SU-DHL-6 (cell line): ENCODE data around the gene SURF4.

ENCODE experiments used
- H2AFZ ChIP-seq: fragments of 200-600 bp; sonication (generic); 2 replicates; pipeline ENCODE4 v1.6.1; 2014; ENCODE audit warnings: low read depth, mild to moderate bottlenecking, moderate library complexity, mixed read lengths, antibody characterized with exemption, low read length; ENCODE audit not compliant: severe bottlenecking
- H3F3A ChIP-seq: fragments of 200-600 bp; shearing (Covaris generic); 2 replicates; pipeline ENCODE4 v1.6.0; 2016; ENCODE audit warnings: antibody characterized with exemption, mild to moderate bottlenecking; ENCODE audit not compliant: insufficient read depth
- H3K27ac ChIP-seq: fragments of 200-600 bp; sonication (generic); 2 replicates; pipeline ENCODE4 v1.5.1; 2016; ENCODE audit warnings: low read depth, mild to moderate bottlenecking, low read length, moderate library complexity, mixed read lengths
- H3K27me3 ChIP-seq: fragments of 200-600 bp; sonication (generic), shearing (Covaris generic); 2 replicates; pipeline ENCODE4 v1.6.0; 2014; ENCODE audit warnings: mild to moderate bottlenecking, low read length
- H3K36me3 ChIP-seq: fragments of 200-600 bp; sonication (generic); 2 replicates; pipeline ENCODE4 v1.6.1; 2014; ENCODE audit warnings: mild to moderate bottlenecking, low read length, mixed read lengths
- H3K4me2 ChIP-seq: fragments of 300-600, 200-600 bp; shearing (Covaris generic), sonication (generic); 2 replicates; pipeline ENCODE4 v1.6.0; 2014; ENCODE audit warnings: low read length, low read depth, mild to moderate bottlenecking; ENCODE audit not compliant: poor library complexity, severe bottlenecking
- H3K4me3 ChIP-seq: fragments of 200-600 bp; sonication (generic); 2 replicates; pipeline ENCODE4 v1.5.1; 2014; ENCODE audit warnings: antibody characterized with exemption, low read length, mild to moderate bottlenecking, mixed read lengths; ENCODE audit not compliant: insufficient read depth, poor library complexity, severe bottlenecking
- H3K79me2 ChIP-seq: fragments of 200-600 bp; sonication (generic); 2 replicates; pipeline ENCODE4 v1.6.1; 2014; ENCODE audit warnings: mild to moderate bottlenecking, low read length, moderate library complexity; ENCODE audit not compliant: insufficient read depth
- H3K9ac ChIP-seq: fragments of 200-600 bp; sonication (generic); 2 replicates; pipeline ENCODE4 v1.7.0; 2014; ENCODE audit warnings: mild to moderate bottlenecking, low read length
- H3K9me2 ChIP-seq: fragments of 200-600 bp; sonication (generic); replicated peaks from 2 replicates; pipeline ENCODE4 v1.6.1; 2014; ENCODE audit warnings: low read length; ENCODE audit not compliant: insufficient read depth
- H3K9me3 ChIP-seq: fragments of 200-600 bp; sonication (generic); 2 replicates; pipeline ENCODE4 v1.6.1; 2014; ENCODE audit warnings: low read length, mixed read lengths; ENCODE audit not compliant: insufficient read depth
- H4K20me1 ChIP-seq: fragments of 200-600 bp; sonication (generic); 2 replicates; pipeline ENCODE4 v1.6.1; 2014; ENCODE audit warnings: low read depth, mild to moderate bottlenecking, antibody characterized with exemption, low read length, moderate library complexity, mixed read lengths
- EZH2phosphoT487 ChIP-seq: fragments of 200-600 bp; sonication (generic), shearing (Covaris generic); conservative IDR thresholded peaks from 2 replicates; pipeline ENCODE4 v1.6.1; 2018; ENCODE audit warnings: mild to moderate bottlenecking, antibody characterized with exemption, low read length, moderate library complexity, mixed read lengths
- TF ChIP-seq, protein P1 (sequence below): fragments of 200-600 bp; sonication (generic); IDR thresholded peaks from one replicate; pipeline ENCODE4 v1.5.1; 2017; ENCODE audit warnings: antibody characterized with exemption, mild to moderate bottlenecking, low read length, moderate library complexity; ENCODE audit not compliant: insufficient read depth, poor library complexity, severe bottlenecking

Gene SURF4

DNA sequence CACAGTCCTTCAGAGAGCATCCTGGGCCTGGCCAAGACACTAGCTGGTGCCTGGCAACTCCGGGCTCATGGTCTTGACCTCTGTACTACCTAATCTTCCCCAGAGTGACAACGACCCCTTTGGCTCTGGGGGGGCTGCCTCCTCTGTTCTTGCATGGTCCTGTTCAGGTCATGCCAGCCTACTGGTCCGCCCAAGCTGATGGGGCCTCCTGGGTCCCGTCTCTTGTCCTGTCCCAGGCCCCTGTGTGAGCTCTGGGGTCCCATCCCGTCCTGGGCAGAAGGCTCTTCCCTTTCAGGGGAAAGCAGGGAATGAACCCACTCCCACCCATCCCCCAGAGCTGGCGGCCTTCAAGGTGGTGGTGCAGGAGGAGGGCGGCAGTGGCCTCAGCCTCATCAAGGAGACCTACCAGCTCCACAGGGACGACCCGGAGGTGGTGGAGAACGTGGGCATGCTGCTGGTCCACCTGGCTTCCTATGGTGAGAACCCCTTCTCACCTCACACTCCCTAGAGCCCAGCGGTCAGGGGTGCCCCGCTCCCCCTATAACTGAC is 28.7 kb upstream of the SURF4 start:
- Histone ChIP-seq H3K9me2 (no peaks in the 10 kb centered on the region), H3K27me3 (no peaks in the 10 kb centered on the region), H3K9me3 (no peaks in the 10 kb centered on the region), H3K4me3 (no peak overlapping the region), H3K9ac (no peak overlapping the region), H3K36me3 (no peaks in the 10 kb centered on the region), H4K20me1 (no peaks in the 10 kb centered on the region), H3K79me2 (no peaks in the 10 kb centered on the region), H3K4me2 (no peak overlapping the region), H2AFZ (no peak overlapping the region), H3F3A (no peaks in the 10 kb centered on the region), H3K27ac (no peak overlapping the region)
- TF ChIP-seq, protein P1, sequence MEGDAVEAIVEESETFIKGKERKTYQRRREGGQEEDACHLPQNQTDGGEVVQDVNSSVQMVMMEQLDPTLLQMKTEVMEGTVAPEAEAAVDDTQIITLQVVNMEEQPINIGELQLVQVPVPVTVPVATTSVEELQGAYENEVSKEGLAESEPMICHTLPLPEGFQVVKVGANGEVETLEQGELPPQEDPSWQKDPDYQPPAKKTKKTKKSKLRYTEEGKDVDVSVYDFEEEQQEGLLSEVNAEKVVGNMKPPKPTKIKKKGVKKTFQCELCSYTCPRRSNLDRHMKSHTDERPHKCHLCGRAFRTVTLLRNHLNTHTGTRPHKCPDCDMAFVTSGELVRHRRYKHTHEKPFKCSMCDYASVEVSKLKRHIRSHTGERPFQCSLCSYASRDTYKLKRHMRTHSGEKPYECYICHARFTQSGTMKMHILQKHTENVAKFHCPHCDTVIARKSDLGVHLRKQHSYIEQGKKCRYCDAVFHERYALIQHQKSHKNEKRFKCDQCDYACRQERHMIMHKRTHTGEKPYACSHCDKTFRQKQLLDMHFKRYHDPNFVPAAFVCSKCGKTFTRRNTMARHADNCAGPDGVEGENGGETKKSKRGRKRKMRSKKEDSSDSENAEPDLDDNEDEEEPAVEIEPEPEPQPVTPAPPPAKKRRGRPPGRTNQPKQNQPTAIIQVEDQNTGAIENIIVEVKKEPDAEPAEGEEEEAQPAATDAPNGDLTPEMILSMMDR = no peak
- no peak for TF ChIP-seq EZH2phosphoT487

DNA sequence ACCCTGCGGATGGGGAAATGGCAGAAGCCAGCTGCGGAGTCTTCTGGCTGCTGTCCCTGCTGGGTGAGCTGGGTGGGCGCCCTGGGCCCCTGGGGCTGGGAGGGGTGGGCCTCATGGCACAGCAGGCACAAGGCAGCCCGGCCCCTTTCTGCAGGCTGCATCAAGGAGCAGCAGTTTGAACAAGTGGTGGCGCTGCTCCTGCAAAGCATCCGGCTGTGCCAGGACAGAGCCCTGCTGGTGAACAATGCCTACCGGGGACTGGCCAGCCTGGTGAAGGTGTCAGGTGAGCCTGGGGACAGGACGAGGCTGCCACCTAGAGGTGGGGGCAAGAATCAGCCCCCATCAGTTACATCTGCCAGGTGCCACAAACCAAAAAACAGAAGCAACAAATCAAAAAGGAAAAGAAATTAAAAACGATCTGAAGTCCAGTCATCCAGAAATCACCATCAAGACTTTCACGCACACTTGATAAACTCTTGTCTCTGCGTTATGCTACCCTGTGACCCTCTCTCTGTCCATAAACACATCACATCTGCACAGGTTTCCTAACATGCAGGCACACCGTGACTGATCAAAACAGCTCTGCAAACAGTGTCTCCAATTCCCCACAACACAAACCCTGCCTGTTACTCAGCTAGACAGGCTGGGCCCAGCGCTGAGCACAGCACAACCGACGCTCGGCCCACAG is 28.1 kb upstream of the SURF4 start:
- H3K27ac ChIP-seq = no peak overlapping the region
- no peak overlapping the region for H2AFZ ChIP-seq
- no peaks in the 10 kb centered on the region for H4K20me1 ChIP-seq
- no peaks in the 10 kb centered on the region for H3F3A ChIP-seq
- no peaks in the 10 kb centered on the region for H3K79me2 ChIP-seq
- H3K9ac ChIP-seq = no peak overlapping the region
- TF ChIP-seq, protein P1 = peak; percentile 55
- TF ChIP-seq EZH2phosphoT487 = no peak
- no peak overlapping the region for H3K4me3 ChIP-seq
- no peaks in the 10 kb centered on the region for H3K27me3 ChIP-seq
- no peaks in the 10 kb centered on the region for H3K36me3 ChIP-seq
- no peaks in the 10 kb centered on the region for H3K9me3 ChIP-seq
- H3K4me2 ChIP-seq = no peak overlapping the region
- no peaks in the 10 kb centered on the region for H3K9me2 ChIP-seq

DNA sequence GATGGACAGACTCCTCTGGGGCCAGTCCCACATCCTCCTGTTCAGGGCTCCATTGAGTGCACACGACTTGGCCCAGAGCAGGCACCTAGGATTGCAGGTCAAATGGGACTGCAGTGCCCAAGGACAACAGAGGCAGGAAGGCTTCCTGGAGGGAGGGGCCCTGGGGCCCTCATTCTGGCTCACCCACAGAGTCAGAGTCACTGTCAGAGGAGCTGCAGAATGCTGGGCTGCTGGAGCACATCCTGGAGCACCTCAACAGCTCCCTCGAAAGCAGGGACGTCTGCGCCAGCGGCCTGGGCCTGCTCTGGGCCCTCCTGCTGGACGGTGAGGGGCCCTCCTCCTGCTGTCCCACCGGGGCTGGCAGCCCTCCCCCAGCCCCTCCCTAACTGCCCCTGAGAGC is 26.8 kb upstream of the SURF4 start:
- Histone ChIP-seq H3K27ac (no peak overlapping the region), H3F3A (no peaks in the 10 kb centered on the region), H3K79me2 (no peaks in the 10 kb centered on the region), H3K4me2 (no peak overlapping the region), H3K9ac (no peak overlapping the region), H2AFZ (no peak overlapping the region), H4K20me1 (no peaks in the 10 kb centered on the region), H3K27me3 (no peaks in the 10 kb centered on the region), H3K9me2 (no peaks in the 10 kb centered on the region), H3K9me3 (no peaks in the 10 kb centered on the region), H3K4me3 (no peak overlapping the region), H3K36me3 (no peaks in the 10 kb centered on the region)
- no peak for TF ChIP-seq EZH2phosphoT487
- TF ChIP-seq, protein P1 = no peak
